ENCODE results near the gene VAC14.

DNA sequence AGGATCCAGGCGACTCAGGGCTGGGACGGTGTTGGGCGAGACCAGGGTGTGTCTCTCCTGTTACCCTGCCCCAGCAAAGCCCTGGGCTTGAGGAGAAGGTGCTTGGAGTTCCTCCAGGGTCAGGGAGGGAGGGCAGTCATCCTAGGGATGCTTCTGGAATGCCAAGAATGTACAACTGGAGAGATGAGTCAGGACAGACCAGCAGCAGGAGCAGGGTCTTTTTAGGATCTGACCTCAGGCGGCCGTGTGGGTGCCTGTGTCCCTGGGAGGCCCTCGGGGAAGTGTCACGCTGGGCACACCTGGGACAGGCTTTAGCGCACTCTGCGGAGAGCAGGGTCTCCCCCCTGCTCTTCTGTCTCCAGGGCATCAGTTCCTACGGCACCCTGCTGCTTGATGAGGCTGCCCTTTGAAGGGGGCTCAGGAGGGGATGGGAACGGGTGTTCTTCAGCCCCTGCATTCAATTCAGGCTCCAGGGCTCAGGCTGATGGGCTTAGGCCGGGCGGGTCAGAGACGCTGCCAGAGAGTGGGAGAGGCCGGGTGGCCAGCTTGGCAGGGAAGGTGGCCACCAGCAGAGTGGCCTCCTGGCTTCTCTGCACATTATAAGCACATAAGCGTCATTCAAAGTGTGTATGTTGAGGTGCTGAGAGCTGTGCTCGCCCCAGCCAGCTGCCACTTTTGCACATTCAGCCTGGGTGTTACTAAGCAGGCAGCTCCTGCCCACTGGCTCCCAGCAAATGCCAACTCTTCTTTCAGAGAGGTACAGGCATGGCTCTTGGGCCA is 106.7 kb downstream of the VAC14 start:
- TF ChIP-seq POLR2A (IDR thresholded peaks at IDR 0.05) = no peak
- TF ChIP-seq, protein P1, sequence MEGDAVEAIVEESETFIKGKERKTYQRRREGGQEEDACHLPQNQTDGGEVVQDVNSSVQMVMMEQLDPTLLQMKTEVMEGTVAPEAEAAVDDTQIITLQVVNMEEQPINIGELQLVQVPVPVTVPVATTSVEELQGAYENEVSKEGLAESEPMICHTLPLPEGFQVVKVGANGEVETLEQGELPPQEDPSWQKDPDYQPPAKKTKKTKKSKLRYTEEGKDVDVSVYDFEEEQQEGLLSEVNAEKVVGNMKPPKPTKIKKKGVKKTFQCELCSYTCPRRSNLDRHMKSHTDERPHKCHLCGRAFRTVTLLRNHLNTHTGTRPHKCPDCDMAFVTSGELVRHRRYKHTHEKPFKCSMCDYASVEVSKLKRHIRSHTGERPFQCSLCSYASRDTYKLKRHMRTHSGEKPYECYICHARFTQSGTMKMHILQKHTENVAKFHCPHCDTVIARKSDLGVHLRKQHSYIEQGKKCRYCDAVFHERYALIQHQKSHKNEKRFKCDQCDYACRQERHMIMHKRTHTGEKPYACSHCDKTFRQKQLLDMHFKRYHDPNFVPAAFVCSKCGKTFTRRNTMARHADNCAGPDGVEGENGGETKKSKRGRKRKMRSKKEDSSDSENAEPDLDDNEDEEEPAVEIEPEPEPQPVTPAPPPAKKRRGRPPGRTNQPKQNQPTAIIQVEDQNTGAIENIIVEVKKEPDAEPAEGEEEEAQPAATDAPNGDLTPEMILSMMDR (IDR thresholded peaks at IDR 0.05) = no peak

Data from esophagus squamous epithelium (tissue), 4 donors.